ENCODE data around the gene OOSP4A.
"Not testable (repeated sequence)": the region's sequence is repeated elsewhere in the genome, so short reads cannot be mapped to it uniquely, and the experiment has no call there.

OOSP4A gene

DNA sequence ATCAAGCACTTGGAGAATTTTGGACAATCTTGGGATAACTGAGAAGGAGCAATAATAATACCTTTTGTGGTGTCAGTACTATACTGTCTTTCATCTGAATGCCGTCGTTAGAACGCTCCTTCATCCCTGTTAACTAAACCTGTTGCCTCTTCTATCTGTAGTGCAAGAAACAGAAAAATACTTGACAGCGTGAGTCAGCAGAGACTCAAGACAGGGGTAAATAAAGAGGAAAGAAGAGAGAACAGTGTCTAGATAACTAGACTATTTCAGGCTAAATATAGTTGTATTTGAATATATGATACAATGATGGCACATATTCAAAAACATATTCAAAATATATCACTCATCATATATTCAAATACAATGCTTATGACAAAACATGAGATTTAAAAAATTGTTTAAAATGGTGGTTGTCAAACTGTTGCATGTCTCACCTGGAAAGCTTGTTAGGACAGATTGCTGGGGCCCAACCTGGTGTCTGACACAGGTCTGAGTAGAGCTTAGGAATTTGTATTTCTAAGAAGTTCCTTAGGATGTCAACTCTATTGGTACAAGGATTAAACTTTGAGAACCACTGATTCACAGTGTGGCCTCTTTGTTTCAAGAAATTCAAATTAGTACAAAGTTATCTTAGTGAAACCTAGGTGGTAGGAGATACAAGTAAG lies 17.4 kb downstream of the OOSP4A start:
- DNase-seq (ENCODE audit: low read depth) = no peak

DNA sequence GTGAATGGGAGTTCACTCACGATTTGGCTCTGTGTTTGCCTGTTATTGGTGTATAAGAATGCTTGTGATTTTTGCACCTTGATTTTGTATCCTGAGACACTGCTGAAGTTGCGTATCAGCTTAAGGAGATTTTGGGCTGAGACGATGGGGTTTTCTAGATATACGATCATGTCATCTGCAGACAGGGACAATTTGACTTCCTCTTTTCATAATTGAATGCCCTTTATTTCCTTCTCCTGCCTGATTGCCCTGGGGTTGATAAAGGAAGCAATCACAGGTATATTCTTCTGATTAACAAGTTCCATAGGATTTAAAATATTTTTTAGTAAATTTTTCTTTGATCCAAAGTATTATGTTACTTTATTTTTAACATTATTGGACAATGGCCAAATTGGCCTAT lies 18.2 kb downstream of the OOSP4A start:
- DNase-seq (ENCODE audit: low read depth) = not testable (repeated sequence)

DNA sequence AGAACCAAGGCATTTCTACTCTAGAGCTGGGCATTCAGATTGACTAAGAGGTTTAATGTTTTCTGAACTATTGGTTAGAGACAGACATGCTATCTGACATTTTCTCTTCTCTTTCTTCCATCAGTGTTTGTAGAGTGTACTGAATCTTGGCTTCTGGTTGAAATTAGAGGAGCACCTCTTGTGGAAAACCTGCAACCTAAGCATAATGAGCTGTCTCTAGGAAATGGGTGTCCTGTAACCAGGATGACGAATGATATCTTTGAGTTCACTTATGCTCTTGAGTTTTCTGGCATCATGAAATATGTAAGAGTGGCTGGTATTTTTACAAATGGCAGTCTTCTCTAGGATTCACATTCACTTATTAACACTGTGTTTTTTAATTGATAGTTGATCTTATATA lies 19.4 kb downstream of the OOSP4A start:
- no peak for DNase-seq (ENCODE audit: low read depth)

DNA sequence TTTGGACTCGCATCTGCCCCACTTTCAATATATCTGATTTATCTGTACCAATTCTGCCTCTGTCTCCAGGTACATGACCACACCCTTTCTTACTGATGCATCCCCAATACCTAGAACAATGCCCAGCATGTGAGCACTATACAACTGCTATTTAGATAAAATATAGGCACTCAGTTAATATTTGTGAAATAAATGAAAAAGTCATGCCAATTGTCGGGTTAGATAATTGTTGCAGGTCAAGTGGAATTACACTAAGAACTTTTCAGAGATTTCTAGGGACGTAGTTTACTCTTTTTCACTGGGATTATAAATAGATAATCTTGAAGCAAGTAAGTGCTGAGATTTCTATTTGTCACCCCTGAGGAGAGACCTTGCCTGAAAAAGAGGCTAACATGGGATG lies 20.5 kb downstream of the OOSP4A start:
- DNase-seq (ENCODE audit: low read depth) = no peak

DNA sequence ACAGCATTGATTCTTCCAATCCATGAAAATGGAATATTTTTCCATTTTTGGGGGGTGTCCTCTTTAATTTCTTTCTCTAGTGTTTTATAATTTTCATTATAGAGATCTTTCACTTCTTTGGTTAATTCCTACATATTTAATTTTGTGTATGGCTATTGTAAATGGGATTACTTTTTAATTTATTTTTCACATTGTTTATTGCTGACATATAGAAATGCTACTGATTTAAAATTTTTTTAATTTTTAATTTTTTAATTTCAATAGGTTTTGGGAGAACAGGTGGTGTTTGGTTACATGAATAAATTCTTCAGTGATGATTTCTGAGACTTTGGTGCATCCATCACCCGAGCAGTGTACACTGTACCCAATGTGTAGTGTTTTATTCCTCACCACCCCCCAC lies 26.6 kb downstream of the OOSP4A start:
- no peak for DNase-seq (ENCODE audit: low read depth)

DNA sequence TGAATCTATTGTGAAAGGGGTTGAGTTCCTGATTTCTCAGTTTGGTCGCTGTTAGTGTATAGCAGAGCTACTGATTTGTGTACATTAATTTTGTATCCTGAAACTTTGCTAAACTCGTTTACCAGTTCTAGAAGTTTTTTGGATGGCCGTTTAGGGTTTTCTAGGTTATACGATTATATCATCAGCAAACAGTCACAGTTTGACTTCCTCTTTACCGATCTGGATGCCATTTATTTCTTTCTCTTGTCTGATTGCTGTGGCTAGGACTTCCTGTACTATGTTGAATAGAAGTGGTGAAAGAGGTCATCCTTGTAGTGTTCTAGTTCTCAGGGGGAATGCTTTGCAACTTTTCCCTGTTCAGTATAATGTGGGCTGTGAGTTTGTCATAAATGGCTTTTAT lies 28.6 kb downstream of the OOSP4A start:
- DNase-seq (ENCODE audit: low read depth) = no peak

DNA sequence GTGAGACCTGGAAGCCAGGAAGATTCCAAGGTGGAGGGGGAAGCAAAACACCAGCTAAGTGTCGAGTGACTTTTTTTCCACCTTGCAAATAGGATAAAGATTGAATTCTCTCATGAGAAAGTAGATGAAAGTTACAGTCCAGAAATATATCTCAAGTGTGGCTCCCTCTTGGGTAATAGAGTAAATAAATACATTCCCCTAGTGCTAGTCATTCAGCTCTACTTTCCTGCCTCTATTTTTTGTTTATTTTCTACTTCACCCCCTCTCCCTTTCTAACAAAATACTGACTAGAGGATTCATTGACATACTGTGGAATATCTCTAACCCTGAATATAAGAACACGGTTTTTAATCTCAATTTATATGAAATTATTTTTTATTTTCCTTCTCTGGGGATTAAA lies 34.0 kb downstream of the OOSP4A start:
- DNase-seq (ENCODE audit: low read depth) = no peak

DNA sequence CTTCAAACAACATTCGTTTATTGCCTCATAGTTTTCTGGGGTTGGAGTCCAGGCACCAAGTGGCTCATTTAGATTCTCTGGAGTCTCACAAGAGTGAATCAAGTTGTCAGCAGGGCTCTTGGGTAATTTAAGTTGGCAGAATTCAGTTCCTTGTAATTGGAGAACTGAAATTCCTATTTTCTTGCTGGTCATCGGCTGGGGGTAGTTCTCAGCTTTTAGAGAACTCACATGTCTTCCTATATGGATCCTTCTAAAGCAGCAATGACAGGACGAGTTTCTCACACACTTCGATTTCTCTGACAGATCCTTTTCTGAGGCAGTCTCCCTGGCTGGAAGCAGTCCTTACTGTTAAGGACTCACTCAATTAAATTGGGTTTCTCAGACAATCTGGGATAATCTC lies 35.9 kb downstream of the OOSP4A start:
- no peak for DNase-seq (ENCODE audit: low read depth)

DNA sequence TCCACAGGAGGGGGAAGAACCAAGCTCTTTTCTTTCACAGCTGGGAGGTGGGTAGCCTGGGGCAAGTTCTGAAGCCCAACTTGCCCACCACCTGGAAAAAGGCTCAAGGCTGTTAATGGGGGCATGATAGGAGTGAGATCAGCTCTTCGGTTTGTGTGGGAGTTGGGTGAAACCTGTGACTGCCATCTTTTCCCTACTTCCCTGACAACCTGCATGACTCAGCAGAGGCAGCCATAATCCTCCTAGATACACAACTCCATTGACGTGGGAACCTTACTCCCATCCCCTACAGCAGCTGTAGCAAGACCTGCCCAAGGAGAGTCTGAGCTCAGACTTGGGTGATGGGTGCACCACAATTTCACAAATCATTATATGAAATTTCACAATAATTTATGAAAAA lies 39.9 kb downstream of the OOSP4A start:
- no peak for DNase-seq (ENCODE audit: low read depth)

DNA sequence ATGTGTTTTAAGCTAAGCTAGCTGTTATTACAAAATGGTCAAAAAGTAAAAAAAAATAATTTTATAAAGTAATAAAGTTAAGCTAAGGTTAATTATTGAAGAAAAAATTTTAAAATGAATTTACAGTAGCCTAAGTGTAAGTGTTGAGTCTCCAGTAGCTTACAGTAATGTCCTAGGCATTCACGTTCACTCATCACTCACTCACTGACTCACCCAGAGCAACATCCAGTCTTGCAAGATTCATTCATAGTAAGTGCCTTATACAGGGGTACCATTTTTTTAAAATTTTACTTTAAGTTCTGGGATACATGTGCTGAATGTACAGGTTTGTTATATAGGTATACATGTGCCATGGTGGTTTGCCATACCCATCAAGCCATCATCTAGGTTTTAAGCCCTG lies 41.5 kb downstream of the OOSP4A start:
- no peak for DNase-seq (ENCODE audit: low read depth)

DNA sequence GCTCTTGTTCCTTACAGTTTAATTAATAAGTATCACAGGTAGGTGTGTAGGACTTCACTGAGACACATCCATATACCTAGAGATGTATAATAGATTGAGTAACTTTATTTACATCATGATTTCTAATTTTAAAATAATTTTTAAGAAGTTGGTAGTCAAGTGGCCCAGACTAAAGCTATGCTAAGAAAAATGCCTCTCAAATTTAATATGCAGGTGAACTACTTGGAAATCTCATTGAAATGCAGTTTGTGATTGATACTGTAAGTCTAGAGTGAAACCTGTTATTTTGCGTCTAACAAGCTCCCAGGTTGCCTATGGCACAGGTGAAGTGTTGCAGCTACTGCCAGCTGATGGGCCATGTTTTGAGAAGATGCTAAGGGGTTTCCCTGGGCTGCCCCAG lies 53.0 kb downstream of the OOSP4A start, which contains the start of gene OOSP4B:
OOSP4B (plus strand) TSS at position 301 of the 400 bp plus-strand sequence.
- DNase-seq (ENCODE audit: low read depth) = no peak

DNA sequence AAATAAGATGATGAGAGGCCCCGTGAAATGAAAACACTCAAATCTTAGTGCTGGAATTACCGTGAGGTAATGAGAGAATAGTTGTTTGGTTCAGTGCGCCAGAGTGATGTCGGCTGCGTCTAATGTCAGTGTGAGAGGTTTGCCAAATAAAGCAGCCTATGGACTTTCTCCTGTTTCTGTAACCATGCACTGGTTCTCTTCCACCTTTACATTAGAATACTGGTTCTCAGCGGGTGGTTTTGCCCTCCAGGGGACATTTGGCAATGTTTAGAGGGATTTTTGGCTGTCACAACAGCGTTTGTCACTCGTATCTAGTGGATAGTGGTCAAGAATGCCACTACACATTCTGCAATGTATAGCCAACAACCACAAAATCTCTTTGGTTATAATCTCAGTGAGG lies 54.2 kb downstream of the OOSP4A start:
- no peak for DNase-seq (ENCODE audit: low read depth)
